A673 (cell line): Measurements from ENCODE around the gene ZNF597. TPM values are rescaled to one million over a fixed set of nuclear protein-coding genes. Genes with fewer than 3 reads are reported as not detected.

Source experiments
- BruUV-seq: library from RNA; stranded (reverse); fragments of 400-500 nt; replicated peaks from 2 replicates; lab custom pipeline; 2021; lab: Mats Ljungman, UMichigan
- CTCF ChIA-PET: fragments of 300-600 bp; sonication (Branson Sonifier 250); formaldehyde crosslinking; loops from one replicate; lab custom pipeline; 2022; ENCODE audit warnings: antibody characterized with exemption; lab: Charles Lee
- POLR2A ChIA-PET: fragments of 300-600 bp; sonication (Branson Sonifier 250); formaldehyde crosslinking; loops from one replicate; lab custom pipeline; 2022; ENCODE audit warnings: antibody characterized with exemption; ENCODE audit not compliant: low non-redundant PET; lab: Charles Lee
- DNase-seq: peaks from one replicate; pipeline ENCODE4 v3.0.0-alpha.2; 2015; ENCODE audit warnings: low spot score
- H3K27ac ChIP-seq: fragments of 200-600 bp; sonication (generic); 2 replicates; pipeline ENCODE4 v1.5.1; 2016; ENCODE audit warnings: mixed run types, low read depth, mild to moderate bottlenecking, mixed read lengths, antibody characterized with exemption, low read length; ENCODE audit not compliant: poor library complexity, severe bottlenecking
- H3K27me3 ChIP-seq: fragments of 200-600 bp; sonication (generic); replicated peaks from 2 replicates; pipeline ENCODE4 v1.6.1; 2017; ENCODE audit warnings: mixed run types, low read depth, mild to moderate bottlenecking, mixed read lengths, antibody characterized with exemption, low read length; ENCODE audit not compliant: insufficient read depth, poor library complexity
- H3K36me3 ChIP-seq: fragments of 200-600 bp; sonication (generic); 2 replicates; pipeline ENCODE4 v1.6.1; 2016; ENCODE audit warnings: mixed run types, mild to moderate bottlenecking, mixed read lengths, antibody characterized with exemption, low read length; ENCODE audit not compliant: insufficient read depth, poor library complexity, severe bottlenecking
- H3K4me1 ChIP-seq: fragments of 200-600 bp; sonication (generic); 2 replicates; pipeline ENCODE4 v1.6.1; 2017; ENCODE audit warnings: mixed run types, mild to moderate bottlenecking, mixed read lengths, antibody characterized with exemption, low read length; ENCODE audit not compliant: insufficient read depth, poor library complexity, severe bottlenecking
- H3K4me3 ChIP-seq: fragments of 200-600 bp; sonication (generic); 2 replicates; pipeline ENCODE4 v1.5.1; 2016; ENCODE audit warnings: low read depth, mixed run types, mild to moderate bottlenecking, mixed read lengths, low read length; ENCODE audit not compliant: poor library complexity, severe bottlenecking
- H3K9me3 ChIP-seq: fragments of 200-600 bp; sonication (generic); 2 replicates; pipeline ENCODE4 v1.6.1; 2016; ENCODE audit warnings: mixed run types, low read depth, mild to moderate bottlenecking, mixed read lengths, antibody characterized with exemption, low read length; ENCODE audit not compliant: poor library complexity, severe bottlenecking
- EZH2 ChIP-seq: fragments of 200-600 bp; sonication (generic); IDR thresholded peaks from 2 replicates; pipeline ENCODE4 v1.6.1; 2017; ENCODE audit warnings: borderline replicate concordance, low read depth, mild to moderate bottlenecking, mixed read lengths, antibody characterized with exemption, low read length; ENCODE audit not compliant: poor library complexity, severe bottlenecking
- intact Hi-C: fragments of 100-400 bp; cut with micrococcal nuclease; formaldehyde crosslinking; loops from one replicate; pipeline ENCODE4 v1.10.0; 2022; ENCODE audit not compliant: unreplicated experiment
- total RNA-seq: library from RNA; stranded (reverse); gene quantifications from 2 replicates; pipeline ENCODE4 v1.2.3, GENCODE V29; 2021
- TF ChIP-seq, protein P1 (sequence below): fragments of 300-800, 200-600 bp; sonication (generic); conservative IDR thresholded peaks from 2 replicates; pipeline ENCODE4 v1.5.1; 2017; ENCODE audit warnings: low read depth, mild to moderate bottlenecking, antibody characterized with exemption, low read length, moderate library complexity, mixed read lengths

ZNF597 gene
- total RNA-seq, 1 experiment from 2014 or later, result 2.8 TPM

GRCh38 chr16:3469736-3470135, 26.4 kb upstream of the ZNF597 start:
- CTCF ChIA-PET, result no interaction called here
- no peak overlapping the region for H3K4me3 ChIP-seq
- H3K9me3 ChIP-seq, result no peaks in the 10 kb centered on the region
- no TSS peak for BruUV-seq
- TF ChIP-seq EZH2, result no peak
- TF ChIP-seq, protein P1, sequence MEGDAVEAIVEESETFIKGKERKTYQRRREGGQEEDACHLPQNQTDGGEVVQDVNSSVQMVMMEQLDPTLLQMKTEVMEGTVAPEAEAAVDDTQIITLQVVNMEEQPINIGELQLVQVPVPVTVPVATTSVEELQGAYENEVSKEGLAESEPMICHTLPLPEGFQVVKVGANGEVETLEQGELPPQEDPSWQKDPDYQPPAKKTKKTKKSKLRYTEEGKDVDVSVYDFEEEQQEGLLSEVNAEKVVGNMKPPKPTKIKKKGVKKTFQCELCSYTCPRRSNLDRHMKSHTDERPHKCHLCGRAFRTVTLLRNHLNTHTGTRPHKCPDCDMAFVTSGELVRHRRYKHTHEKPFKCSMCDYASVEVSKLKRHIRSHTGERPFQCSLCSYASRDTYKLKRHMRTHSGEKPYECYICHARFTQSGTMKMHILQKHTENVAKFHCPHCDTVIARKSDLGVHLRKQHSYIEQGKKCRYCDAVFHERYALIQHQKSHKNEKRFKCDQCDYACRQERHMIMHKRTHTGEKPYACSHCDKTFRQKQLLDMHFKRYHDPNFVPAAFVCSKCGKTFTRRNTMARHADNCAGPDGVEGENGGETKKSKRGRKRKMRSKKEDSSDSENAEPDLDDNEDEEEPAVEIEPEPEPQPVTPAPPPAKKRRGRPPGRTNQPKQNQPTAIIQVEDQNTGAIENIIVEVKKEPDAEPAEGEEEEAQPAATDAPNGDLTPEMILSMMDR, result no peak
- H3K27ac ChIP-seq, result no peak overlapping the region
- POLR2A ChIA-PET, result no interaction called here
- H3K27me3 ChIP-seq, result no peaks in the 10 kb centered on the region
- H3K36me3 ChIP-seq, result no peaks in the 10 kb centered on the region
- DNase-seq, result no peak
- intact Hi-C loops, result no loop called here
- H3K4me1 ChIP-seq, result no peaks in the 10 kb centered on the region

GRCh38 chr16:3468501-3468900, 25.2 kb upstream of the ZNF597 start:
- no peak for TF ChIP-seq EZH2
- TF ChIP-seq, protein P1, result no peak
- CTCF ChIA-PET, result no interaction called here
- Histone ChIP-seq H3K4me1 (no peaks in the 10 kb centered on the region), H3K27me3 (no peaks in the 10 kb centered on the region), H3K27ac (no peak overlapping the region), H3K4me3 (no peak overlapping the region), H3K36me3 (no peaks in the 10 kb centered on the region), H3K9me3 (no peaks in the 10 kb centered on the region)
- POLR2A ChIA-PET, result no interaction called here
- intact Hi-C loops, result no loop called here
- BruUV-seq, result no TSS peak
- DNase-seq, result no peak

DNA sequence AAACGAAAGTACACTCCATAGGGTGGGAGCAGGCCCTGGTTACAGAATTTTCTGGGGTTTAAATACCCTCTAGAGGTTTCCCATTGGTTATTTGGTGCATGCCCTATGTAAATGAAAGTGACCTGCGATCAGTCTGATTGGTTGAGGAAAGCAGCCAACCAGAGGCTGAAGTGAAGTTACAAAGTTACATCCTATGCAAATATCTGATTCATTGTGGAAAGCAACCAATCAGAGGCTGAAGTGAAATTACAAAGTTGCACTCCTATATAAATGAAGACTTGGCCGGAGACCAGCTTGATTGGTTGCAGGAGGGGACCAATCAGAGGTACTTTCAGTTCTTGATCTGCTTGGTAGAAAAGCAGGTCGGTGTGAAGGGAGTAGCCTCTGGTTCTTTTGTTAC, 24.6 kb upstream of the ZNF597 start:
- H3K36me3 ChIP-seq, result no peaks in the 10 kb centered on the region
- ChIA-PET POLR2A (no interaction called here), CTCF (no interaction called here)
- no peak overlapping the region for H3K27ac ChIP-seq
- no peak overlapping the region for H3K4me3 ChIP-seq
- H3K4me1 ChIP-seq, result no peaks in the 10 kb centered on the region
- H3K9me3 ChIP-seq, result no peaks in the 10 kb centered on the region
- TF ChIP-seq EZH2, result no peak
- TF ChIP-seq, protein P1, result no peak
- no peaks in the 10 kb centered on the region for H3K27me3 ChIP-seq
- intact Hi-C loops, result no loop called here
- DNase-seq, result peak; percentile 54
- no TSS peak for BruUV-seq
